H1 (cell line): ENCODE results near the gene RRAD. TPM values are rescaled to one million over a fixed set of nuclear protein-coding genes. Genes with fewer than 3 reads are reported as not detected.

ENCODE experiments used
- BCL11A ChIP-seq, 2 experiments: IDR thresholded peaks; one replicate each; pipeline ENCODE4 v1.6.1; 2011; ENCODE audit warnings: low read depth in 2 of 2, low read length in 2 of 2, mild to moderate bottlenecking in 2 of 2
- JUN ChIP-seq: IDR thresholded peaks from 2 replicates; pipeline ENCODE4 v1.6.1; 2011; ENCODE audit warnings: low read depth, mild to moderate bottlenecking, improper control_type of control experiment, low read length
- SIN3A ChIP-seq, 2 experiments: IDR thresholded peaks in 1 of 2; conservative IDR thresholded peaks in 1 of 2; 2 replicates each; pipeline ENCODE4 v1.6.1; 2011 to 2012; ENCODE audit warnings: low read length in 2 of 2, improper control_type of control experiment in 1 of 2, low read depth in 1 of 2, mild to moderate bottlenecking in 1 of 2
- TBP ChIP-seq: IDR thresholded peaks from 2 replicates; pipeline ENCODE4 v1.6.1; 2011; ENCODE audit warnings: low read depth, low read length, improper control_type of control experiment
- polyA plus RNA-seq, 7 experiments: library from polyadenylated mRNA; depleted of rRNA in 3 of 7; stranded (reverse) in 5 of 7; unstranded in 2 of 7; fragments of >200 nt in 5 of 7; fragments of 200-250 nt in 2 of 7; gene quantifications; 1 replicate in 5 of 7; 2 replicates in 1 of 7; 4 replicates in 1 of 7; pipeline versions ENCODE4 v1.2.1 to v1.2.3, GENCODE V29; 2011 to 2013; ENCODE audit warnings: missing spikeins in 2 of 7, mixed read lengths in 2 of 7
- total RNA-seq: library from RNA; stranded (reverse); fragmentation: NEBNext Ultra II Directional; extraction: Animal tissue kit (Norgen Biotek cat#: 25700); gene quantifications from 2 replicates; pipeline ENCODE4 v1.2.1, GENCODE V29; 2021
- TF ChIP-seq, protein P1 (sequence below): fragments of 300-600 bp; sonication (generic); IDR thresholded peaks from 2 replicates; pipeline ENCODE4 v1.7.1; 2012; ENCODE audit warnings: low read length, moderate library complexity, mild to moderate bottlenecking, inconsistent platforms; ENCODE audit not compliant: insufficient replicate concordance

Gene RRAD
- total and polyA plus RNA-seq, 2 of the 8 experiments (the other 6 are each of a cell fraction or from before 2014, with no cell fraction given), result 0.17 TPM; not detected in 1

DNA sequence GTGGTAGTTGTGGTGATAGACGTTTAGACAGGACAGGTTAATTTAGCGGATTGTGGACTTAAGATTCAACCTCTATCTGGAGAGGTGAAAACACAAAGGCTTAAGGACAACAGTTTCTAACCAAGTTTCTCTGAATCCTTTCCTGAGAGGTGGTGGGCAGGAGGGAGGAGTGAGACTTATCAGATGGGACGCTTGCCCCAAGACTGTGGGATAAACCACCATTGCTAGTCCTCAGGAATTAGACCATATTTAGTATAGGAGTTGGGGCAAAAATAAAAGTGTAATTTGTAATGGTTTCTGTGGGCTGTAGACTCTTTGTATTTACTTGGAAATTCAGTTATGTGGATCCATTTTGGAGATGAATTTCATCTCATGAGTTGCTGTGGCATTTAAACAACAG lies 38.4 kb downstream of the RRAD start (continued):
- TF ChIP-seq SIN3A (conservative IDR thresholded peaks at IDR 0.05 in 1 of 2, IDR thresholded peaks at IDR 0.05 in 1 of 2; ENCODE audit: low read depth in 1 of 2, low read length in 2 of 2) (no peak), JUN (no peak), BCL11A (IDR thresholded peaks at IDR 0.05; ENCODE audit: low read depth in 2 of 2, low read length in 2 of 2) (no peak), TBP (no peak)
- TF ChIP-seq, protein P1, sequence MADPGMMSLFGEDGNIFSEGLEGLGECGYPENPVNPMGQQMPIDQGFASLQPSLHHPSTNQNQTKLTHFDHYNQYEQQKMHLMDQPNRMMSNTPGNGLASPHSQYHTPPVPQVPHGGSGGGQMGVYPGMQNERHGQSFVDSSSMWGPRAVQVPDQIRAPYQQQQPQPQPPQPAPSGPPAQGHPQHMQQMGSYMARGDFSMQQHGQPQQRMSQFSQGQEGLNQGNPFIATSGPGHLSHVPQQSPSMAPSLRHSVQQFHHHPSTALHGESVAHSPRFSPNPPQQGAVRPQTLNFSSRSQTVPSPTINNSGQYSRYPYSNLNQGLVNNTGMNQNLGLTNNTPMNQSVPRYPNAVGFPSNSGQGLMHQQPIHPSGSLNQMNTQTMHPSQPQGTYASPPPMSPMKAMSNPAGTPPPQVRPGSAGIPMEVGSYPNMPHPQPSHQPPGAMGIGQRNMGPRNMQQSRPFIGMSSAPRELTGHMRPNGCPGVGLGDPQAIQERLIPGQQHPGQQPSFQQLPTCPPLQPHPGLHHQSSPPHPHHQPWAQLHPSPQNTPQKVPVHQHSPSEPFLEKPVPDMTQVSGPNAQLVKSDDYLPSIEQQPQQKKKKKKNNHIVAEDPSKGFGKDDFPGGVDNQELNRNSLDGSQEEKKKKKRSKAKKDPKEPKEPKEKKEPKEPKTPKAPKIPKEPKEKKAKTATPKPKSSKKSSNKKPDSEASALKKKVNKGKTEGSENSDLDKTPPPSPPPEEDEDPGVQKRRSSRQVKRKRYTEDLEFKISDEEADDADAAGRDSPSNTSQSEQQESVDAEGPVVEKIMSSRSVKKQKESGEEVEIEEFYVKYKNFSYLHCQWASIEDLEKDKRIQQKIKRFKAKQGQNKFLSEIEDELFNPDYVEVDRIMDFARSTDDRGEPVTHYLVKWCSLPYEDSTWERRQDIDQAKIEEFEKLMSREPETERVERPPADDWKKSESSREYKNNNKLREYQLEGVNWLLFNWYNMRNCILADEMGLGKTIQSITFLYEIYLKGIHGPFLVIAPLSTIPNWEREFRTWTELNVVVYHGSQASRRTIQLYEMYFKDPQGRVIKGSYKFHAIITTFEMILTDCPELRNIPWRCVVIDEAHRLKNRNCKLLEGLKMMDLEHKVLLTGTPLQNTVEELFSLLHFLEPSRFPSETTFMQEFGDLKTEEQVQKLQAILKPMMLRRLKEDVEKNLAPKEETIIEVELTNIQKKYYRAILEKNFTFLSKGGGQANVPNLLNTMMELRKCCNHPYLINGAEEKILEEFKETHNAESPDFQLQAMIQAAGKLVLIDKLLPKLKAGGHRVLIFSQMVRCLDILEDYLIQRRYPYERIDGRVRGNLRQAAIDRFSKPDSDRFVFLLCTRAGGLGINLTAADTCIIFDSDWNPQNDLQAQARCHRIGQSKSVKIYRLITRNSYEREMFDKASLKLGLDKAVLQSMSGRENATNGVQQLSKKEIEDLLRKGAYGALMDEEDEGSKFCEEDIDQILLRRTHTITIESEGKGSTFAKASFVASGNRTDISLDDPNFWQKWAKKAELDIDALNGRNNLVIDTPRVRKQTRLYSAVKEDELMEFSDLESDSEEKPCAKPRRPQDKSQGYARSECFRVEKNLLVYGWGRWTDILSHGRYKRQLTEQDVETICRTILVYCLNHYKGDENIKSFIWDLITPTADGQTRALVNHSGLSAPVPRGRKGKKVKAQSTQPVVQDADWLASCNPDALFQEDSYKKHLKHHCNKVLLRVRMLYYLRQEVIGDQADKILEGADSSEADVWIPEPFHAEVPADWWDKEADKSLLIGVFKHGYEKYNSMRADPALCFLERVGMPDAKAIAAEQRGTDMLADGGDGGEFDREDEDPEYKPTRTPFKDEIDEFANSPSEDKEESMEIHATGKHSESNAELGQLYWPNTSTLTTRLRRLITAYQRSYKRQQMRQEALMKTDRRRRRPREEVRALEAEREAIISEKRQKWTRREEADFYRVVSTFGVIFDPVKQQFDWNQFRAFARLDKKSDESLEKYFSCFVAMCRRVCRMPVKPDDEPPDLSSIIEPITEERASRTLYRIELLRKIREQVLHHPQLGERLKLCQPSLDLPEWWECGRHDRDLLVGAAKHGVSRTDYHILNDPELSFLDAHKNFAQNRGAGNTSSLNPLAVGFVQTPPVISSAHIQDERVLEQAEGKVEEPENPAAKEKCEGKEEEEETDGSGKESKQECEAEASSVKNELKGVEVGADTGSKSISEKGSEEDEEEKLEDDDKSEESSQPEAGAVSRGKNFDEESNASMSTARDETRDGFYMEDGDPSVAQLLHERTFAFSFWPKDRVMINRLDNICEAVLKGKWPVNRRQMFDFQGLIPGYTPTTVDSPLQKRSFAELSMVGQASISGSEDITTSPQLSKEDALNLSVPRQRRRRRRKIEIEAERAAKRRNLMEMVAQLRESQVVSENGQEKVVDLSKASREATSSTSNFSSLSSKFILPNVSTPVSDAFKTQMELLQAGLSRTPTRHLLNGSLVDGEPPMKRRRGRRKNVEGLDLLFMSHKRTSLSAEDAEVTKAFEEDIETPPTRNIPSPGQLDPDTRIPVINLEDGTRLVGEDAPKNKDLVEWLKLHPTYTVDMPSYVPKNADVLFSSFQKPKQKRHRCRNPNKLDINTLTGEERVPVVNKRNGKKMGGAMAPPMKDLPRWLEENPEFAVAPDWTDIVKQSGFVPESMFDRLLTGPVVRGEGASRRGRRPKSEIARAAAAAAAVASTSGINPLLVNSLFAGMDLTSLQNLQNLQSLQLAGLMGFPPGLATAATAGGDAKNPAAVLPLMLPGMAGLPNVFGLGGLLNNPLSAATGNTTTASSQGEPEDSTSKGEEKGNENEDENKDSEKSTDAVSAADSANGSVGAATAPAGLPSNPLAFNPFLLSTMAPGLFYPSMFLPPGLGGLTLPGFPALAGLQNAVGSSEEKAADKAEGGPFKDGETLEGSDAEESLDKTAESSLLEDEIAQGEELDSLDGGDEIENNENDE, result no peak
